HUES48 (cell line): ENCODE data around the gene MED10.
"Not testable (repeated sequence)": the region's sequence is repeated elsewhere in the genome, so short reads cannot be mapped to it uniquely, and the experiment has no call there.

Experiments
- H3K27ac ChIP-seq: one replicate; pipeline ENCODE4 v1.7.0; 2013; ENCODE audit warnings: low read depth, low read length, inconsistent platforms
- H3K27me3 ChIP-seq: 2 replicates; pipeline ENCODE4 v1.6.1; 2013; ENCODE audit warnings: mild to moderate bottlenecking, low read length; ENCODE audit not compliant: control insufficient read depth, insufficient read depth
- H3K36me3 ChIP-seq: 2 replicates; pipeline ENCODE4 v1.6.1; 2013; ENCODE audit warnings: low read length; ENCODE audit not compliant: control insufficient read depth, insufficient read depth
- H3K4me1 ChIP-seq: 2 replicates; pipeline ENCODE4 v1.6.1; 2013; ENCODE audit warnings: mild to moderate bottlenecking, low read length; ENCODE audit not compliant: control insufficient read depth, insufficient read depth
- H3K4me3 ChIP-seq: 2 replicates; pipeline ENCODE4 v1.5.1; 2013; ENCODE audit warnings: mild to moderate bottlenecking, low read depth, low read length
- H3K9ac ChIP-seq: 2 replicates; pipeline ENCODE4 v1.6.1; 2013; ENCODE audit warnings: mild to moderate bottlenecking, low read depth, low read length, moderate library complexity
- H3K9me3 ChIP-seq: 2 replicates; pipeline ENCODE4 v1.6.1; 2013; ENCODE audit warnings: low read length; ENCODE audit not compliant: control insufficient read depth, insufficient read depth

Gene MED10

GRCh38 chr5:6372251-6373080 lies 5.9 kb downstream of the MED10 start:
- Histone ChIP-seq H3K4me3 (no peak overlapping the region), H3K36me3 (peaks cover 87% of the 10 kb centered on the region), H3K9me3 (no peaks in the 10 kb centered on the region), H3K9ac (no peak overlapping the region), H3K27ac (no peak overlapping the region), H3K27me3 (no peaks in the 10 kb centered on the region), H3K4me1 (peaks cover 3% of the 10 kb centered on the region)

- peaks cover 79% of the 10 kb centered on the region for H3K36me3 ChIP-seq
- no peaks in the 10 kb centered on the region for H3K27me3 ChIP-seq
- no peak overlapping the region for H3K4me3 ChIP-seq
- H3K9me3 ChIP-seq = no peaks in the 10 kb centered on the region
- no peak overlapping the region for H3K27ac ChIP-seq
- H3K4me1 ChIP-seq = no peaks in the 10 kb centered on the region
- no peak overlapping the region for H3K9ac ChIP-seq
Measured at GRCh38 chr5:6371079-6371810, 7.1 kb downstream of the MED10 start.

DNA sequence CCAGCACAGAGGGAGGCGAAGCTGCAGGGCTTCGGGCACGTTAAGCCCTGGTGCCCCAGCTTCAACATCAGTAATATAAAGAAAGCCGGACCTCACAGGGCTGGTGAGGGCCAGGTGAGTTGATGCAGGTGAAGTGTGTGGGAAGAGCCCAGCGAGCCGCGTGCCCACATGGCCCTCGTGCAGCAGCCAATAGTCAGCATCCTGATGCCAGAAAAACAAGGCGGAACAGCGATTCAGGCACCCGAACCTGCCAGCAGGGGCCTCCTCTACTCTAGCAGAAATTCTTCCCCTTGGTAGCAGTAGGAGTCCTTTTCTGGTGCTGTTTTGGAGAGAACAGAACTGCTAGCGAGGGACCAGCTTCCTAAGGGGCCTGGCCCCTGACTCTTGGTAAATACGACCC lies 7.8 kb downstream of the MED10 start:
- no peak overlapping the region for H3K27ac ChIP-seq

GRCh38 chr5:6365977-6366590 lies 12.3 kb downstream of the MED10 start:
- Histone ChIP-seq H3K36me3 (peaks cover 27% of the 10 kb centered on the region), H3K9ac (no peak overlapping the region), H3K4me1 (no peaks in the 10 kb centered on the region)

More for the DNA sequence above, 7.8 kb downstream of the MED10 start:
- H3K36me3 ChIP-seq = peaks cover 72% of the 10 kb centered on the region
- no peak overlapping the region for H3K4me3 ChIP-seq
- no peaks in the 10 kb centered on the region for H3K9me3 ChIP-seq
- no peaks in the 10 kb centered on the region for H3K27me3 ChIP-seq
- no peaks in the 10 kb centered on the region for H3K4me1 ChIP-seq
- H3K9ac ChIP-seq = no peak overlapping the region

GRCh38 chr5:6365142-6365976 lies 13.0 kb downstream of the MED10 start:
- H3K9me3 ChIP-seq = no peaks in the 10 kb centered on the region
- H3K36me3 ChIP-seq = peaks cover 20% of the 10 kb centered on the region
- H3K27ac ChIP-seq = no peak overlapping the region
- no peak overlapping the region for H3K9ac ChIP-seq
- no peaks in the 10 kb centered on the region for H3K27me3 ChIP-seq
- peaks cover 4% of the 10 kb centered on the region; the same call in 1 of the 2 replicates for H3K4me1 ChIP-seq
- H3K4me3 ChIP-seq = no peak overlapping the region

More at GRCh38 chr5:6365977-6366590, 12.3 kb downstream of the MED10 start:
- no peaks in the 10 kb centered on the region for H3K27me3 ChIP-seq
- no peaks in the 10 kb centered on the region for H3K9me3 ChIP-seq
- no peak overlapping the region for H3K27ac ChIP-seq
- no peak overlapping the region for H3K4me3 ChIP-seq

DNA sequence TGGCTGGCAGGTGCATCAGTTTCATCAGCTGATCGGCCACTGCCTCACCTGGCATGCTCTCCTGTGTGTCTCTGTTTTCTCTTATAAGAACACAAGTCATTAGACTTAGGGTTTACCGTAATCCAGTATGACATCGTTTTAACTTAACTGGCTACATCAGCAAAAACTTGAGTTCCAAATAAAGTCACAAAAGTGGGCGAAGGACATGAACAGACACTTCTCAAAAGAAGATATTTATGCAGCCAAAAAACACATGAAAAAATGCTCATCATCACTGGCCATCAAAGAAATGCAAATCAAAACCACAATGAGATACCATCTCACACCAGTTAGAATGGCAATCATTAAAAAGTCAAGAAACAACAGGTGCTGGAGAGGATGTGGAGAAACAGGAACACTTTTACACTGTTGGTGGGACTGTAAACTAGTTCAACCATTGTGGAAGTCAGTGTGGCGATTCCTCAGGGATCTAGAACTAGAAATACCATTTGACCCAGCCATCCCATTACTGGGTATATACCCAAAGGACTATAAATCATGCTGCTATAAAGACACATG lies 14.8 kb downstream of the MED10 start:
- H3K4me1 ChIP-seq = peaks cover 10% of the 10 kb centered on the region; the same call in 1 of the 2 replicates

GRCh38 chr5:6362846-6363245 lies 15.5 kb downstream of the MED10 start:
- Histone ChIP-seq H3K4me1 (peaks cover 10% of the 10 kb centered on the region; the same call in 1 of the 2 replicates), H3K36me3 (no peaks in the 10 kb centered on the region), H3K9ac (no peak overlapping the region), H3K27me3 (no peaks in the 10 kb centered on the region), H3K4me3 (no peak overlapping the region), H3K9me3 (no peaks in the 10 kb centered on the region), H3K27ac (no peak overlapping the region)

More for the DNA sequence above, 14.8 kb downstream of the MED10 start:
- not testable (repeated sequence) for H3K4me3 ChIP-seq, H3K36me3 ChIP-seq, H3K27ac ChIP-seq, H3K9me3 ChIP-seq, H3K27me3 ChIP-seq, H3K9ac ChIP-seq

GRCh38 chr5:6361101-6361500 lies 17.2 kb downstream of the MED10 start:
- Histone ChIP-seq H3K36me3 (no peaks in the 10 kb centered on the region), H3K9me3 (no peaks in the 10 kb centered on the region), H3K27me3 (no peaks in the 10 kb centered on the region), H3K4me1 (peaks cover 10% of the 10 kb centered on the region; the same call in 1 of the 2 replicates), H3K9ac (no peak overlapping the region), H3K27ac (no peak overlapping the region), H3K4me3 (no peak overlapping the region)

- Histone ChIP-seq H3K4me1 (peaks cover 10% of the 10 kb centered on the region; the same call in 1 of the 2 replicates), H3K4me3 (no peak overlapping the region), H3K36me3 (no peaks in the 10 kb centered on the region), H3K9ac (no peak overlapping the region), H3K9me3 (no peaks in the 10 kb centered on the region), H3K27ac (no peak overlapping the region), H3K27me3 (no peaks in the 10 kb centered on the region)
Measured at GRCh38 chr5:6360323-6361072, 17.8 kb downstream of the MED10 start.
